Fibroblast of skin of left quadriceps (primary cell): ENCODE measurements around the gene DLG5.

Source experiments
- DNase-seq, 2 experiments: peaks; one replicate each; pipeline ENCODE4 v3.0.0-alpha.2; 2013; ENCODE audit warnings: low read depth in 2 of 2

The DLG5 gene

DNA sequence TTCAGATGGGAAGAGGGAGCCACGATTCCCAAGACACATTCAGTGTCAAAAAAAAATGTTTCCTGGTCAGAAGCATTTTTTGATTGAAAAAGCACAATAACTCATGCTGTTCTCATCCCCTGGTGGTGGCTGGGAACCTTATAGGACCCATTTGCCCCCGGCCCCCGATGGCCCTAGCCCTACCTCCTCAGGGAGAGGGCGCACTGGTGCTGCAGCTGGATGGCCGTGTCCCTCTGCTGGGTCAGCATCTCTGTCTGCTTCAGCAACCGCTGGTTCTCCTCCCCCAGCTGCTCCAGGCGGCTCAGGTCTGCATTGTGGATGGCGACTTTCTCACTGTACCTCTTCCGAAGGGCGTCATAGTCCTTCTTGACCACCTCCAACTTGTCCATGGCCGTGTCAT is 83.3 kb downstream of the DLG5 start:
- DNase-seq = no peak

DNA sequence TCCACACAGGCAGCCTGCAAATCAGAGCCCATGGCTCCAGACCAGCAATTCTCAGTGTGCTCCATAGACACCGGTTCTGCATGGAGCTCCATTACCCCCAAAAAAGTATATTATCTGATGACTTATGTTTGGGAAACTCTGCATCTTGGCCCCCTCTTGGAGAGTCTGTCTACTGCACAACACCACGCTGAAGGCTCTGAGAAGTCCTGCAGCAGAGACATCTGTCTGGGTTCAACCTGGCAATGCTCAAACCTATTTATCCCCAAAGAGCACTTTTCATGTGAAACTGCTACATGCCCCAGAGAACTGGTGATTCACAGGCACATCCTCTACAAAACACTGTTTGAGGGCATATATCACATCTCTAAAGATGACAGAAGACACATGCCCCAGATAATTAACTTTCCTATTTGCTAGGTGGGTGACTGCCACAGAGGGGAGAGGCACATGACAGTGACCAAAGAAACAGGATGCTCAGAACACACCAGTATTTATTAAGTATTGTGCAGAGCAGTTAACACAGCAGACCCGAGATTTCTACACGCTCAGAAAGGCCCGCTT is 83.8 kb downstream of the DLG5 start:
- no peak for DNase-seq

DNA sequence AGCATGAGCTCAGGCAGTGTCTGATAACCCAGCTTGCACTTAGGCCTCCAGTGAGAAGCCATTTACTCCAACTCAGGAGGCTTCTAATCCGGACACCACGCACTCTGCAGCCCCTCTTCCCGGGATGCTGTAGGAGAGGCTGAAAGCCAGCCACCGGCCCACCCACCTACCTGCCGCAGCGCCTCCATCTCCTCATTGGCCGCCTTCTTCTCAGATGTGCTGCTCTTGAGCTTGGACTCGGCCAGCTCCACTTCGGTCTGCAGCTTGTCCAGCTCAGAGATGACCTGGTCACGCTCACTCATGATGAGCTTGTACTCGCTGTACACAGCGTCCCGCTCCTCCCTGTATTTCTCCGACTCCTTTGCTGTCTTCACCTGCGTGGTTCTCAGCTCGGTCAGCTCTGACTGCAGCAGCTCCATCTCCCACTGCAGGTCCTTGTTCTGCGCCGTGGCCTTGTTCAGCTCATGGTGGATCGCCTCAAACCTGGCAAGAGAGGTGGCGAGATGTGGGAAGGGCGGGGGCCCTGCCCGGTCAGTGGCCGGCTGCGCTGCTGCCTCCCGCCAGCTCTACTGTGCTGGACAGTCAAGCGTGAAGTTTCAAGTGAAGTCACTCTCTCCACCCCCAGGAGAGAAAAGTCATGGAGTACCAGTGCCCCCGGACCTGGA is 84.7 kb downstream of the DLG5 start:
- no peak for DNase-seq

DNA sequence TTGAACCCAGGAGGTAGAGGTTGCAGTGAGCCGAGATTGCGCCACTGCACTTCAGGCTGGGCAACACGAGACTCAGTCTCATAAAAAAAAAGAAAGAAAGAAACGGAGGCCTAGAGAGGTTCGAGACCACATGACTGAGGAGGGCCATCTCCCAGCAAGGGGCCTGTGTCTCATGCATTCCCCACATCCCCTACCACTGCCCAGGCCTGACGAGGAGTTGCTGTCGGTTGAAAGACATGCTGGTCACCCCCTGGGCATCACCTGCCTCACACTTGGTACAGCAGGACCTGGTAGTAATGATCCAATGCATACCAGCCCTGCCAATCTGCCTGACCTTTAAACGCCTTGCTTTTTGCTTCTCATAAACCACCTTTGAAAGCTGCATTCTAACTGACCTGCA is 85.9 kb downstream of the DLG5 start:
- DNase-seq = no peak

DNA sequence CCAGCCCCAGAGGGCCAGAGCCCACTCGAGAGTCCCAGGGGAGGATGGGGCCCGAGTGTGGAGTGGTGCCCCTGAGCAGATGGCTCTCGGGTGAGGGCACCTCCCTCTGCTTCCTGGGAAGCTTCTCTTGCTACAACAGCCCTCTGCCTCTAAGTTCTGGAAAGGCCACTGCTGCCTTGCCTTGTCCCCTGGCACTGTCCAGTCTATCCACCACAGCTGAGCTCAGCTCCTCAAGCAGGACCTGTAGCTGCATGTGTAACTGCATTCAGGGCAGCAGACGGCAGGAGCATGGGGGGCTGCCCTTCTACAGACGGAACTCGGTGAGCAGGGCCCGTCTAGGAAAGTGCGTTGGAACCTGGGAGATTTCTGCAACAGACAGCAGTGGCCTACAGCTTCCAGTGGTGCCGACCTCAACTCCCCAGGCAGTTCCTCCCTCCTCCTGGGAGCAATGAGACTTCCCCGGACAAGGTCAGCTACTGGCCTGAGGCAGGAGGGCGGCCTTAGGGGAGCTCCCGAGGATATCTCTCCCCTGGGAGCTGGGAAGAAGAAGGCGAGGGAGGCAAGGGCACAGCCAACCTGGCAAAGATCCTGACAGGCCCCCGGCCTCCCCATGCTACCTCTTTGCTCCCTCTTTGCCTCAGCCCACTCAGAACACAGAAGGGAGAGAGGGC is 88.5 kb downstream of the DLG5 start:
- no peak for DNase-seq

DNA sequence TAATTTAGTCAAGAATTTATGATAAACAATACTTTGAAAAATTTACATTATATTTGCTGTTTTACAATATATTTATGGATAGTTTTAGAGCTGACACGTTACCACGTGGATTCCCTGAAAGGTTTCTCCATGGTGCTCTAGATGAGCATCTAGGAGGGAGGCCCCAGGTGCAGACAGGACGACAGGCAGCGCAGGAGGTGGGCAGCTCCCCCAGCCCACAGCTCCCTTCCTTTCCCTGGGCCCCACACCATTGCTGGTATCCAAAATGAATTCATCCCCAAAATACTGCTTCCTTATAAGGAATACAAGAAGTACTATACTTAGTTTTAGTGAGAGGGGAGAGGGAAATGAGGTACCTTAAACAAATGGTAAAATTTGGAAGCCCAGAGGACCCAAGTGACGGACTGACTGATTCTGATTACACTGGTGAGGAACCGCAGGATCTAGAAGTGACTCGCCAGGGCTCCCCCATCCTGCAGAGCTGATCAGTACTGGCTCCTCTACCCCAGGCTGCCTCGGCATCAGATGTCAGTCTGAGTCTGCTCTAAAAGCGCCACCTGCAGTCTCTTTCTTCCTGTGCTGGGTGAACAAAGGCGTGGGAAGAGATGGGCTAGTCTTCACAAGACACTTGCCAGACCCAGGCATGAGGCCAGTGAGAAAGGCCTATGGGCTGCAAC is 89.2 kb downstream of the DLG5 start:
- peak; percentile 9 to 23 for DNase-seq

DNA sequence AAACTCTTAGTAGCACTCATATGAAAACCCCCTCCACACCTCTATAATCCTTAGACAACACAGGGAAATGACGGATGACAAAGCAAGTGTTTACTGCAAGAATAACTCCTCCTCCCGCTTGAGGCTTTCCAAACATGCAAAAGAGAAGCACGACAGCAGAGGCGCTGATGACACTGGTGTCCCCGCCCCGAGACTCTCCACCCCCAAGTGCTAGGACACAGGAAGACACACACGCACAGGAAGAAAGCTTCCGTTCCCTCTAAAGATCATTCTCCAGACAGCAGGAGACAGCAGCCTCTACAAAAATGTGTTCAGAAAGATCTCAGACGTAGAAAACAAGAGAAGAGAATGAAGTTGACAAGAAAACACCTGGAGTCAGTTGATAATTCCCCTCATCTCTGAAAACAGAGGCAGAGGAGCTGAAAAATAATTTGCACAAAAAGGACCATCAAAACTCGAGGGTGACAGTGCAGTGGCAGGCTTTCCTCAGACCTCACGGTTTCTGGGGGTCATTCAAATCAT is 90.2 kb downstream of the DLG5 start:
- DNase-seq = no peak

DNA sequence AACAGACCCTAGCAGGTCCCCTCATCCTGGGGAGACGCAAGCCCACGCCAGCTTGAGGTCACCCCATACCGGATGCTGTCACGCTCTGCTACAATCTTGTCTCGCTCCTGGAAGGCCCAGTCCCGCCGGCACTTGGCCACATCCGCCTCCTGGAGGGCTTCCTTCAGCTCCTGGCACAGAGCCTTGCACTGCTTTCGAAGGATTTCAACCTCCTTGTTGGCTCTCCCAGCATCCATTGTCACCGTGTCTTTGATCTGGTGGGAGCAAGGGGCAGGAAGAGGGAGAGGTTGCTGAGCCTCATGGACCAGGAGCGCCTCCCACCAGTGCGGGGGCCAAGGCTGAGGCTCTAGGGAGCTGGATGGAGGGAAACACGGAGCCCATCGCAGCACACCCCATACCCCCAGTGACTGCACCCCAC is 90.9 kb downstream of the DLG5 start:
- no peak for DNase-seq

DNA sequence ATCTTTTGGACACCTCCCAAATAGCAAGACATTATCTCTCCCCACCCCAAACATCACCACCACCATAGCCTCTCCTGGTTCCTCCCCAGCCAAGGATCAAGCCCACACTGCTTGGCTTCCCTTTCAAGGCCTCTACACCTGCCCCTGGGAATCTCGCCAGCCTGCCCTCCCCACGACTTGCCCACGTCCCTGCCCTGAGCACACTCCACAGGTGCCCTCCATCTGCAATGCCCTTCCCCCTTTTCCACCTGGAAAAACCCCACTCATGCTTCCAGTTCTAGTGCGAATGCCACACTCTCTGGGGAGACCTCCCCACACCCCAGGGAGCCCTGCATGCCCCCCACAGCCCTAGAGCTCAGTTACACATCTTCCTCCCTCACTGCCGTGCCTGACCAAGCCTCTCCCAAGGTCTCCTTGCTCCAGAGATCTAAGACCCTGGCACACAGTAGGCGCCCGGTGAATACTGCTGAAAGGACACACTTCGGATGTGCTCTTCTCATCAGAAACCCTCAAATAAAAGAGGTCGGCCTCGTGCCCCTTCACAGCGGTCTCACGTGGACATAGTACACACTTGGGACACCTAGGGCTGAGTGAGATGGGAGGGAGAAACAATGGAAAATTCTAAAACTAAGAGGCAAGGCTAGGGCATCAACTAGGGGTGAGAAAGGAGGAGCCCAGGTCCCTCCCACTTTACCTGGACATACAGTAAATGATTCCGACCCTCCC is 91.4 kb downstream of the DLG5 start:
- no peak for DNase-seq

DNA sequence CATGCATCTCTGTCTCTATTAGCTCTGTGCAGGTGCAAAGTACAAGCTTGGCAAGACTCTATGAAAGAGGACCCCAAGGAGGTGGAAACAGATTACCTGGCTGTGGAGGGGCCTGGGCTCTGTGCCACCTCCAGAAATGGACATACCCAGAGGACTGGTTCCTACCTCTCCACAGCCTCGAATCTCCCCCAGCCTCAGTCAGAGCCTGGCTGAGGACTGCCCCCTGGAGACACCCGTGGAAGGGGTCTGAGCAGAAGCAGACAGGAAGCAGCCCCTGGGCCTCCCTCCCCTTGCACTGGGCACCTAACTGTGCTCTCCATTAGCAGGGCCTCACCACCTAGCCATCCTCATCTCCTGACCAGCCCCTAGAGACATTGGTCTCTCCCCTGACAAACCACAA is 92.0 kb downstream of the DLG5 start:
- DNase-seq = no peak

DNA sequence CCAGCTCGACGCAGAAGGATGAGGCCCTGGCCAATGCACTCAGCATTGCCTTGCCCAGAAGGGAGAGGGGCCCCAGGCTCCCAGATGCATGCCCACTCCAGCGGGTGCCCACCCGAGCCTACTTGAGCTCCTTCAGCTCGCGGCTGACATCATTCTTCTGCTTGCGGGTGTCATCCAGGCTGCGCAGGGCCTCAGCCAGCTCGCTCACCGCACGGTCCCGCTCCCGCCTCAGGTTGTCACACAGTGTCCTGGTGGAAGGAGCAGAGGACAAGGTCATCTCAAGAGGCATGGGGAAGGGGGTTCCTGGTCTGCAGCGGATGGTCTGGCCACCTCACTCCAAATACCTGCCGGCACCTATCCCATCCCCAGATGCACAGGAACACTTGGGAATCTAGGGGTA is 92.8 kb downstream of the DLG5 start:
- no peak for DNase-seq

DNA sequence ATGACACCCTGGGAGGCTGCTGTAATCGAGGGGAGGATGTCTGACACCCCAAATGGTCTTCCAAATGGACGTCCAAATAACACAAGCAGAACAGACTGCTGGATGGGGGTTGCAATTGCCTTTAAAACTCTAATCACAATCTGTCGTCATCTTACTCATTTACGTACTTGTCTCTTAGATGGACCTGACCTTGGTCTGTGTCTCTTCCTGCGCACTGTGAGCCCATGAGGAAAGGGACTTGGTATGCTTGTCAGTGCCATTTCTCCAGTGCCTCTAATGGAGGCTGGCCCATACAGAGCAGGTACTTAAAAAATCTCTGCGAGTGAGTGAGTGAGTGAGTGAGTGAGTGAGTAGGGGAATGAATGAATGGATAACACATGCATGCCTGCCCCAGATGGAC is 93.3 kb downstream of the DLG5 start:
- no peak for DNase-seq

DNA sequence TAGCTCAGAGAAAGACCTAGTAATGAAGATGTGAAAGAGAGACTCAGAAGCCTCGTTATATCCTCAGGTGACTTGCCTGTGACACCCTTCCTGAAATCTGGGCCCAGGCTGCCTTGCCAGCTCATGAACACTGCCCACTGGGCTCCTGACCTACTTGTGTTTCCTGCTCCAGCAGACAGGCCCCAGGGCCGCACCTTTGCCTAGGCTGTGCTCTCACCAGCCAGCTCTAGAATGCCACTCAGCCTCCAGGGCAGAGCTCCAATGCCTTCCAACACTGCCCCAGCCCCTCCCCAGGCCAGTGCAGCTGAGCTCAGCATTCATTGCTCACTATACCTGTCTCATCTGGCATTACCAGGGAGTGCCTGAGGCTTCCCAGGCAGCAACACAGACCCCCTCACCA is 94.3 kb downstream of the DLG5 start:
- DNase-seq = no peak

DNA sequence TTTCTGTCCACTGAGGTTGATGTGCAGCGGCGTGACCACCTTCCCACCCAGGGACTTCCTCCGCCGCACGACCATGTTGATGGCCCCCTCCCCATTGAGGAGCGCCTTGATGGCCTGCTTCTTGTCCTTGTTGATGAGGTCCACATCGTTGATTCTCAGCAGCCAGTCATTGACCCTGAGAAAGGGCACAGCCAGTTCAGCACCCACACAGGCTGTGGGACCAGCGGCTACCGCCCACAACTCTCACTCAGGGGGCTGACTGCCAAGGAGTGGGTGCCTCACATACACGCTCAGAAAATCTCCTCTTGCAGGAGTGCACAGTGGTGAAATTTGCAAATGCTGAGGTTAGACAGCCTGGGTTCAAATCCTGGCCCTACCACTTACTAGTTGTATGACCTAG is 97.2 kb downstream of the DLG5 start:
- DNase-seq = no peak

DNA sequence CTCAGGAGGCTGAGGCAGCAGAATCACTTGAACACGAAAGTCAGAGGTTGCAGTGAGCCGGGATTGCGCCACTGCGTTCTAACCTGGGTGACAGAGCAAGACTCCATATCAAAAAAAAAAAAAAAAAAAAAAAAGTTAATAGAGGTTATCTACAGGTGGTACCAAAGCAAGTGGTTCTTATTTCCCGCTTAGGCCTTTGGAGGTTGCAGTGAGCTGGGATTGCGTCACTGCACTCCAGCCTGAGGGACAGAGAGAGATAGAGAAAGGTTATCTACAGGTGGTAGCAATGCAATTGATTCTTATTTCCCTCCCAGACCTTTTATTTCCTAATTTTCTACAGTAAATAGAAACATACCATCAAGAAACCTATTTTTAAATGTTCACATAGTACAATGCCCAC is 98.2 kb downstream of the DLG5 start:
- no peak for DNase-seq

DNA sequence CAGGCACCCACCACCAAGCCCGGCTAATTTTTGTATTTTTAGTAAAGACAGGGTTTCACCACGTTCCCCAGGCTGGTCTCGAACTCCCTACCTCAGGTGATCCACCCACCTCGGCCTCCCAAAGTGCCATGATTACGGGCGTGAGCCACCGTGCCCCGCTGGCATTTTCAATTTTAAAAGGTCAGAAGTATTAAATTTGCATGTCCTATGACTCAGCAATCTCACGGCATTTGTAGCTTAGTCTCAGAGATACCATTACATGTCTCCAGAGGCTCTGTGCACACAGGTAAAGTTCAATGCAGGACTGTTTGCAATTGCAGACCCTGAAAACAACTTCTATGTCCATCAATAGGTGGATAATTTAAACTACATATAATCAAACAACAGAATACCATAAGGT is 99.2 kb downstream of the DLG5 start:
- DNase-seq = no peak

DNA sequence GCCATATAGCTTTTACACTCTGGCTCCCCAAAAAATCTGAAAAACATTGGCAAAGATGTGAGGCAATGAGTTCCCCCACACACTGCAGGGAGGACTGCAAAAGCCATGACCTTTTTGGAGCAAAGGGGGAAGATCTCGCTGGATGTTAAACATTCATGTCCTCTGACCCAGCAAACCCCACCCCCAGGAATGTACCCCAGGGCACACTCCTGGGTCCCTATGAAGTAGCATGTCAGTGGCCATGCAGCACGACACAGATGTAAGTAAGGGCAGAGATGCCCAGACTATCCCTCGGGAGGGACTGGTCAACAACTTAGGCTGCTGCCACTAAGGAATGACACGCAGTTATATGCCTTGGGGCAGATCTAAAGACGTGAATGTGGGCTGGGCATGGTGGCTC is 100.6 kb downstream of the DLG5 start:
- no peak for DNase-seq

DNA sequence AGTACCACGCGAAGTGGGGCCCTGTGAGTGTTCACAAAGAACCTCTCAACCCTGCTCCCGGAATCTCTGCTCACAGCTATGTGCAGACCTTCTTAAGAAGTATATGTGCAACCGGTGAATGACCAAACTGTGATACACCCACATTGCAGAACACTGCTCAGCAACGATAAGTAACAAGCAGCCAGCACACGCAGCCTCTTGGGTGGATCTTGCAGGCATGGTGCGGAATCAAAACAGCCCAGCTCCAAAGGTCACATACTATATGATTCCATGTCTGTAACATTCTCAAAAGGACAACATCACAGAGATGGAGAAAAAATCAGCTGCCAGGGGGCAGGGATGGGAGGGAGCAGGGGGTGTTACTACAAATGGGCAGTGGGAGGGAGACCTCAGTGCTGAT is 101.6 kb downstream of the DLG5 start:
- DNase-seq = no peak

DNA sequence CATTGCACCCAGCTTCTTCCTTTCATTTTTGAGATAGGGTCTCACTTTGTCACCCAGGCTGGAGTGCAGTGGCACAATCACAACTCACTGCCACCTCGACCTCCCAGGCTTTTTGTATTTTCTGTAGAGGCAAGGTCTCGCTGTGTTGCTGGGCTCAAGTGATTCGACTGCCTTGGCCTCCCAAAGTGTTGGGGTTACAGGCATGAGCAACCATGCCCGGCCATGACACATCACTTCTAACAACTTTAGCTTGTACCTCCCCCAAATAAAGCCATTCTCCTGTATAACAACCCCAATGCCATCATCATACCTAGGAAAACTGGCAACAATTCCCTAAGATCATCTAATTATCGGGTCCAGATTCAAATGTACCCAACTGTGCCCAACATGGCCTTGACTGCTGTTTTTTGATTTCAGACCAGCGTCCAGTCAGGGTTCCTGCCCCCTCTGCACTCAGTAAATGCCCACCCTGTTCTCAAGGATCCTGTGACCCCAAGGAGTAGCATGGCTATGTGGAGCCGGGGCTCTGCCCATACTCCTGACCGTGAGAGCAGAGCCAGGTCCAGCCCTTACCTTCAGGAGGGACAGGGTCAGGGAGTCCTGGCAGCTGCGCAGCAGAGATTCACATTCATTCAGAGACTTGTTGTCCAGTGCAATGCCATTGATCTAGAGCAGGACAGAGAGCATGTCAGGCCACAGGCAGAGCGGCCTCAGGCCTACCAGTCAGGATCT is 102.6 kb downstream of the DLG5 start:
- DNase-seq = no peak

DNA sequence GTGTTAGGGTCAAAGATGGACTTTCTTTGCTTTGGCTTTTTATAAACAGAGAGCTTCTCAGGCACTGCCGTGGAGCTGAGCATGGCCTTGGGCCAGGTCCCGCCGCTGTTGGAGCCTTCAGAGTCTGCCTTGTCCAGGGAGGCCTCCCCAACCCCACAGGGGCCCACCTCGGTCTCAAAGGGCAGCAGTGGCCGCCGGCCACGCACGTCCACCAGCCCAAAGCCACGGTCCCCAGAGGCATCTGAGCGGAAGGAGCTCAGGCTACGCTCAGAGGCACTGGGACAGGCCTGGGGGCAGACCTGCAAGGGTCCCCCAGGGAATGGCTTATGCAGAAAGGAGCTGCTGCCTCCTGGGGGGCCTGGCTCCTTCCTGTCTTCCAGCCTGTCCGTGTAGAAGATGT is 105.0 kb downstream of the DLG5 start:
- DNase-seq = no peak

DNA sequence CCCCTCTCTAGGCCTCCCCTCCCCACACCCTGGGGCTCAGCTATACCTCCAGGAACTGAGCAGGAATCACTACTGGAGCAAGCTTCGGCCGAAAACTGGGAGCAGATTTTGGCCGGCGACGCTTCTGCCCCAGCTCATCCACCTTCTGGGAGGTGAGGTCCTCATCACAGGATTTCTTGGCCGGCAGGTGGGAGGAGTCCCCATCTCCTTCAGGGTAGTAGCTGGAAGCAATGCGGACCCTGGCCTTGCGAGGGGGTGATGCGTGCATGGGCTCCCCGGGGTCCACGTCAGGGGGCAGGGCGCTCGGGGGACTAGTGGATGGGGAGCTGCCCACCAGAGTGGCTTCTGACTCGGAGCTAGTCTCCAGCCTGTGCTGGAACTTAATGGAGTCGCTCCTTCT is 105.5 kb downstream of the DLG5 start:
- no peak for DNase-seq
